ENCODE measurements around the gene CEMP1.
A peak's percentile ranks its signal among the peaks of the same experiment; 100 is the strongest.

- TF ChIP-seq POLR2A (IDR thresholded peaks at IDR 0.05) (no peak), CTCF (IDR thresholded peaks at IDR 0.05) (peak in 1 of 7 experiments; percentile 8)
Observed at GRCh38 chr16:2481676-2482075, 49.5 kb downstream of the CEMP1 start.

Measured in body of pancreas (tissue), 4 donors.